T-cell (primary cell): ENCODE measurements around the gene CBY1. TPM values are rescaled to one million over a fixed set of nuclear protein-coding genes. Genes with fewer than 3 reads are reported as not detected.

ENCODE experiments used
- ATAC-seq, 4 experiments: fragments of 200-7000 bp in 3 of 4; fragments of 150-1000 bp in 1 of 4; cut with Tn5 transposase; replicated peaks in 1 of 4; 1 replicate in 3 of 4; 2 replicates in 1 of 4; pipeline ENCODE4 v1.10.0; 2021; ENCODE audit warnings: moderate library complexity in 3 of 4, mild to moderate bottlenecking in 2 of 4, moderate number of reproducible peaks in 1 of 4
- CTCF ChIA-PET, 2 donors: fragments of 300-600 bp; sonication (Branson Sonifier 250); formaldehyde crosslinking; loops; one replicate each; lab custom pipeline; 2022; ENCODE audit warnings: antibody characterized with exemption in 2 of 2; lab: Charles Lee
- POLR2A ChIA-PET, 2 donors: fragments of 300-600 bp; sonication (Branson Sonifier 250); formaldehyde crosslinking; loops; one replicate each; lab custom pipeline; 2022; ENCODE audit warnings: antibody characterized with exemption in 2 of 2; lab: Charles Lee
- DNase-seq, 35 experiments: peaks; one replicate each; pipeline versions ENCODE4 v3.0.0 to v3.0.0-alpha.2; 2013 to 2023
- H3K27ac ChIP-seq: one replicate; pipeline ENCODE4 v1.5.1; 2013; ENCODE audit warnings: low read length
- H3K27me3 ChIP-seq, 2 experiments: replicated peaks in 1 of 2; 1 replicate in 1 of 2; 2 replicates in 1 of 2; pipeline versions ENCODE4 v1.6.1 to v1.7.0; 2013; ENCODE audit warnings: low read length in 1 of 2, mixed read lengths in 1 of 2; ENCODE audit not compliant: control insufficient read depth in 2 of 2, insufficient read depth in 2 of 2; ENCODE audit errors: extremely low read depth in 1 of 2
- H3K36me3 ChIP-seq, 2 donors: 1 replicate in 1 of 2; 2 replicates in 1 of 2; pipeline versions ENCODE4 v1.6.1 to v1.7.0; 2013; ENCODE audit warnings: low read length in 1 of 2; ENCODE audit not compliant: control insufficient read depth in 2 of 2, insufficient read depth in 1 of 2; ENCODE audit errors: extremely low read depth in 1 of 2
- H3K4me1 ChIP-seq, 2 experiments: 1 replicate in 1 of 2; 2 replicates in 1 of 2; pipeline versions ENCODE4 v1.6.1 to v1.7.0; 2013; ENCODE audit warnings: low read length in 2 of 2, mixed read lengths in 1 of 2; ENCODE audit not compliant: insufficient read depth in 2 of 2, control insufficient read depth in 1 of 2; ENCODE audit errors: extremely low read depth in 1 of 2
- H3K4me3 ChIP-seq, 2 donors: 1 replicate in 1 of 2; 2 replicates in 1 of 2; pipeline versions ENCODE4 v1.5.1 to v1.7.0; 2013; ENCODE audit warnings: mild to moderate bottlenecking in 2 of 2, low read length in 1 of 2, moderate library complexity in 1 of 2; ENCODE audit not compliant: control insufficient read depth in 1 of 2; ENCODE audit errors: extremely low read depth in 1 of 2
- H3K9me3 ChIP-seq: 2 replicates; pipeline ENCODE4 v1.7.0; 2013
- H3K27ac Mint-ChIP-seq, 2 donors: one replicate each; pipeline ENCODE4 v1.8.0; 2020 to 2021; ENCODE audit warnings: mild to moderate bottlenecking in 2 of 2, mixed read lengths in 2 of 2
- H3K27me3 Mint-ChIP-seq, 2 donors: one replicate each; pipeline ENCODE4 v1.8.0; 2021 to 2022; ENCODE audit warnings: mixed read lengths in 2 of 2
- H3K36me3 Mint-ChIP-seq: one replicate; pipeline ENCODE4 v1.8.0; 2021; ENCODE audit warnings: mixed read lengths
- H3K4me1 Mint-ChIP-seq, 3 donors: one replicate each; pipeline ENCODE4 v1.8.0; 2020 to 2022; ENCODE audit warnings: mixed read lengths in 3 of 3, mild to moderate bottlenecking in 1 of 3
- H3K4me3 Mint-ChIP-seq, 3 donors: one replicate each; pipeline ENCODE4 v1.8.0; 2020 to 2022; ENCODE audit warnings: mild to moderate bottlenecking in 3 of 3, mixed read lengths in 3 of 3, moderate library complexity in 3 of 3
- H3K9me3 Mint-ChIP-seq, 3 donors: one replicate each; pipeline ENCODE4 v1.8.0; 2020 to 2022; ENCODE audit warnings: mixed read lengths in 3 of 3
- WGBS: methylation state at CpG from one replicate; pipeline ENCODE4 v1.1.5; 2013; ENCODE audit warnings: missing lambda C conversion rate; ENCODE audit not compliant: insufficient coverage; 5-methylcytosine and 5-hydroxymethylcytosine counted together
- total RNA-seq, 35 experiments: library from RNA in 6 of 35; stranded (reverse) in 6 of 35; fragments of 120-200 nt in 1 of 35; gene quantifications; one replicate each; pipeline versions ENCODE4 v1.2.1 to v1.2.4 and lab custom pipeline; 2013 to 2026

The CBY1 gene
- total RNA-seq, 5 donors from 2014 or later (not counting 1 experiment from before 2014, with no cell fraction given), result 10.3 to 32.0 (median 27.8) TPM

- no peak overlapping the region for H3K27ac ChIP-seq
- peaks cover 11 to 19% (median 12%) of the 10 kb centered on the region in 3 donors for H3K4me1 Mint-ChIP-seq
- H3K27me3 Mint-ChIP-seq, result no peaks in the 10 kb centered on the region
- H3K4me1 ChIP-seq, result peaks cover 0 to 8% of the 10 kb centered on the region in 2 experiments
- no peak overlapping the region for H3K27ac Mint-ChIP-seq
- WGBS, result 93% methylated on average over 5 of the region's 5 CpGs
- ATAC-seq, result no peak
- H3K4me3 Mint-ChIP-seq, result no peak overlapping the region
- POLR2A ChIA-PET, result interaction anchor here in 1 of 2 donors (0.7 kb wide), 1 partner anchor 653 kb away, joined by 3 read pairs; no protein-coding TSS in a partner anchor
- DNase-seq, result no peak
- no peaks in the 10 kb centered on the region for H3K36me3 Mint-ChIP-seq
- no peaks in the 10 kb centered on the region for H3K9me3 Mint-ChIP-seq
- no peaks in the 10 kb centered on the region for H3K9me3 ChIP-seq
- CTCF ChIA-PET, result no interaction called here
- H3K4me3 ChIP-seq, result no peak overlapping the region
- no peaks in the 10 kb centered on the region for H3K36me3 ChIP-seq
- no peaks in the 10 kb centered on the region for H3K27me3 ChIP-seq
Observed at GRCh38 chr22:38628444-38628843, 28.0 kb upstream of the CBY1 start.

- H3K36me3 ChIP-seq, result no peaks in the 10 kb centered on the region
- Mint-ChIP-seq H3K27ac (no peak overlapping the region), H3K27me3 (no peaks in the 10 kb centered on the region), H3K4me1 (peaks cover 11 to 19% (median 12%) of the 10 kb centered on the region in 3 donors), H3K4me3 (no peak overlapping the region), H3K9me3 (no peaks in the 10 kb centered on the region), H3K36me3 (no peaks in the 10 kb centered on the region)
- H3K9me3 ChIP-seq, result no peaks in the 10 kb centered on the region
- POLR2A ChIA-PET, result no interaction called here
- H3K4me3 ChIP-seq, result no peak overlapping the region
- DNase-seq, result no peak
- no peak for ATAC-seq
- H3K4me1 ChIP-seq, result peaks cover 0 to 8% of the 10 kb centered on the region in 2 experiments
- H3K27ac ChIP-seq, result no peak overlapping the region
- H3K27me3 ChIP-seq, result no peaks in the 10 kb centered on the region
- CTCF ChIA-PET, result no interaction called here
- no CpG with 5 or more reads among the region's 4 CpGs for WGBS
Observed at GRCh38 chr22:38629108-38629507, 27.3 kb upstream of the CBY1 start.

GRCh38 chr22:38631724-38632123, 24.7 kb upstream of the CBY1 start:
- Histone ChIP-seq H3K36me3 (no peaks in the 10 kb centered on the region), H3K27ac (no peak overlapping the region), H3K4me3 (no peak overlapping the region), H3K4me1 (peaks cover 0 to 8% of the 10 kb centered on the region in 2 experiments), H3K9me3 (no peaks in the 10 kb centered on the region), H3K27me3 (peaks cover 0 to 5% of the 10 kb centered on the region in 2 experiments)
- 46% methylated on average over 9 of the region's 9 CpGs for WGBS
- H3K4me1 Mint-ChIP-seq, result peaks cover 11 to 19% (median 12%) of the 10 kb centered on the region in 3 donors
- ChIA-PET POLR2A (no interaction called here), CTCF (no interaction called here)
- no peak overlapping the region for H3K27ac Mint-ChIP-seq
- DNase-seq (peak in 2 of 35 experiments; percentile 4 to 16), ATAC-seq (peak in 3 of 4 experiments; percentile 54 to 75 (median 66))
- H3K36me3 Mint-ChIP-seq, result no peaks in the 10 kb centered on the region
- no peaks in the 10 kb centered on the region for H3K9me3 Mint-ChIP-seq
- H3K4me3 Mint-ChIP-seq, result peak overlapping the region in 1 of 3 donors; percentile 1
- peaks cover 0 to 4% of the 10 kb centered on the region in 2 donors for H3K27me3 Mint-ChIP-seq

- no peak overlapping the region for H3K4me3 Mint-ChIP-seq
- no peaks in the 10 kb centered on the region for H3K9me3 Mint-ChIP-seq
- H3K27me3 Mint-ChIP-seq, result peaks cover 0 to 4% of the 10 kb centered on the region in 2 donors
- Histone ChIP-seq H3K4me1 (peaks cover 0 to 8% of the 10 kb centered on the region in 2 experiments), H3K36me3 (no peaks in the 10 kb centered on the region), H3K27ac (no peak overlapping the region), H3K27me3 (peaks cover 0 to 5% of the 10 kb centered on the region in 2 experiments), H3K4me3 (no peak overlapping the region), H3K9me3 (no peaks in the 10 kb centered on the region)
- no peaks in the 10 kb centered on the region for H3K36me3 Mint-ChIP-seq
- CTCF ChIA-PET, result no interaction called here
- ATAC-seq, result no peak
- H3K4me1 Mint-ChIP-seq, result peaks cover 11 to 19% (median 12%) of the 10 kb centered on the region in 3 donors
- no peak for DNase-seq
- no peak overlapping the region for H3K27ac Mint-ChIP-seq
- no CpG with 5 or more reads among the region's 3 CpGs for WGBS
- POLR2A ChIA-PET, result no interaction called here
Observed at GRCh38 chr22:38632528-38632927, 23.9 kb upstream of the CBY1 start.

GRCh38 chr22:38638216-38638615, 18.2 kb upstream of the CBY1 start:
- H3K4me3 Mint-ChIP-seq, result no peak overlapping the region
- no peaks in the 10 kb centered on the region for H3K4me1 Mint-ChIP-seq
- peaks cover 0 to 9% of the 10 kb centered on the region in 2 experiments for H3K27me3 ChIP-seq
- H3K4me1 ChIP-seq, result no peaks in the 10 kb centered on the region
- no peak overlapping the region for H3K27ac Mint-ChIP-seq
- ChIA-PET CTCF (no interaction called here), POLR2A (interaction anchor here (0.6 to 0.7 kb wide), 3 partner anchors 78 to 966 kb away, joined by 4 to 5 read pairs (median 5); no protein-coding TSS in a partner anchor)
- H3K9me3 ChIP-seq, result no peaks in the 10 kb centered on the region
- no peaks in the 10 kb centered on the region for H3K36me3 ChIP-seq
- H3K4me3 ChIP-seq, result no peak overlapping the region
- DNase-seq, result no peak
- 90% methylated on average over 2 of the region's 2 CpGs for WGBS
- H3K27me3 Mint-ChIP-seq, result peaks cover 8 to 13% of the 10 kb centered on the region in 2 donors
- no peaks in the 10 kb centered on the region for H3K36me3 Mint-ChIP-seq
- H3K9me3 Mint-ChIP-seq, result no peaks in the 10 kb centered on the region
- no peak overlapping the region for H3K27ac ChIP-seq
- ATAC-seq, result no peak

- H3K4me3 ChIP-seq, result no peak overlapping the region
- no peaks in the 10 kb centered on the region for H3K9me3 Mint-ChIP-seq
- H3K27ac ChIP-seq, result no peak overlapping the region
- no peak overlapping the region for H3K27ac Mint-ChIP-seq
- no peaks in the 10 kb centered on the region for H3K36me3 Mint-ChIP-seq
- no peak for DNase-seq
- WGBS, result 93% methylated on average over 2 of the region's 3 CpGs
- no peak for ATAC-seq
- peaks cover 12 to 13% of the 10 kb centered on the region in 2 donors for H3K27me3 Mint-ChIP-seq
- no peaks in the 10 kb centered on the region for H3K9me3 ChIP-seq
- peaks cover 0 to 9% of the 10 kb centered on the region in 2 experiments for H3K27me3 ChIP-seq
- no peak overlapping the region for H3K4me3 Mint-ChIP-seq
- H3K4me1 ChIP-seq, result no peaks in the 10 kb centered on the region
- ChIA-PET CTCF (no interaction called here), POLR2A (no interaction called here)
- H3K36me3 ChIP-seq, result no peaks in the 10 kb centered on the region
- H3K4me1 Mint-ChIP-seq, result no peaks in the 10 kb centered on the region
Observed at GRCh38 chr22:38638728-38639127, 17.7 kb upstream of the CBY1 start.
